H1 (cell line): Measurements from ENCODE around the gene CA5A. TPM values are rescaled to one million over a fixed set of nuclear protein-coding genes. Genes with fewer than 3 reads are reported as not detected.

Experiments used
- GTF2F1 ChIP-seq: IDR thresholded peaks from 2 replicates; pipeline ENCODE4 v1.6.1; 2012; ENCODE audit warnings: low read depth, low read length, improper control_type of control experiment, borderline replicate concordance
- polyA plus RNA-seq, 7 experiments: library from polyadenylated mRNA; depleted of rRNA in 3 of 7; stranded (reverse) in 5 of 7; unstranded in 2 of 7; fragments of >200 nt in 5 of 7; fragments of 200-250 nt in 2 of 7; gene quantifications; 1 replicate in 5 of 7; 2 replicates in 1 of 7; 4 replicates in 1 of 7; pipeline versions ENCODE4 v1.2.1 to v1.2.3, GENCODE V29; 2011 to 2013; ENCODE audit warnings: missing spikeins in 2 of 7, mixed read lengths in 2 of 7
- total RNA-seq: library from RNA; stranded (reverse); fragmentation: NEBNext Ultra II Directional; extraction: Animal tissue kit (Norgen Biotek cat#: 25700); gene quantifications from 2 replicates; pipeline ENCODE4 v1.2.1, GENCODE V29; 2021
- TF ChIP-seq, protein P1 (sequence below), 3 experiments: IDR thresholded peaks; 1 replicate in 2 of 3; 2 replicates in 1 of 3; pipeline versions ENCODE4 v1.5.1 to v1.6.1; 2011; ENCODE audit warnings: low read length in 3 of 3, mild to moderate bottlenecking in 3 of 3, inconsistent platforms in 2 of 3, low read depth in 1 of 3, moderate library complexity in 1 of 3; ENCODE audit not compliant: insufficient read depth in 1 of 3; ENCODE audit errors: control extremely low read depth in 1 of 3
- TF ChIP-seq, protein P2 (sequence below): IDR thresholded peaks from 2 replicates; pipeline ENCODE4 v1.6.1; 2012; ENCODE audit warnings: inconsistent platforms

Gene CA5A
- total and polyA plus RNA-seq, 2 of the 8 experiments (the other 6 are each of a cell fraction or from before 2014, with no cell fraction given), result not detected

DNA sequence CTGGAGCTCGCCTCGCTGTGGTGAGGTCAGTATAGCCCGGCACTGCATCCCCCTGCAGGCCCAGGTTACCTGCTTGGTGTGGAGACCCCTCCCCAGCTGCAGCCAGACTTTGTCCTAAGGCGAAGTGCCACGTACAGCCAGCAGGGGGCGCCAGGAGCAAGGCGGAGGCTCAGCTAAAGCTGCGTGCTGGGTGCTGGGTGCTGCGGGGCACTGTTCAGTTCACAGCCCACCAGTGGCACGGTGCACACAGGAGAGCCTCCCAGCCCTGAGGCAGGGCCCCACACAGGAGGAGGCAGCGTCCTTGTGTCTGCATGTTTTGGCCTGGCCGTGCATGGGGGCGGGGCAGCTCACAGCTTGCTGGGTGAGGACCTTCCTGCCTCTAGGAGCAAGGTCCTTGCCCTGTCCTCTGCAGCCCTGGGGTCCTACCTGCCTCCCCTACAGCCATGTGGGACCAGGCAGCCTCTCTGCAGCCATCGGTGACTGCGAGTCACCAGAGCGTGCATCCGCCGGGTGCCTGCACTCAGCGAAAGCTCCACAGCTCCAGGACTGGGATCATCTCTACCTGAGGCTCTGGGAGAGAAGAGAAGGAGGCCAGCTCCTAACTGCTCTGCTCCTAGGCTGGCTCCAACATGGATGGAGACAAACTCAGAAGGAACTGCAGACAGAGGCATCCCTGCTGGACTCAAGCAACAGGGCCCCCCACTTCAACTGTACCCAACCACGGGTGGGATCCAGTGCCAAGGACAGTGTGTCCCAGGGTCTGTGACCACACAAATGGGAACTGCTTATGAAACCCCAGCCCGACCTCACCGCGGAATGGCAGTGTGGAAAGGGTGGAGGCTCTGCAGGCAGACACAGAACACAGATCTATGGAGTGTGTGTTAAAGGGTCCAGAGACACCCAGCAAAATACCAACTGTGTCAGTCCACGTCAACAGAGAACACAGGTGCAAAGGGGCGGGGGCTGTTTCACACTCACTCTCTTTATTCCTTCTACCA, 86.0 kb downstream of the CA5A start (continued):
- TF ChIP-seq, protein P1, sequence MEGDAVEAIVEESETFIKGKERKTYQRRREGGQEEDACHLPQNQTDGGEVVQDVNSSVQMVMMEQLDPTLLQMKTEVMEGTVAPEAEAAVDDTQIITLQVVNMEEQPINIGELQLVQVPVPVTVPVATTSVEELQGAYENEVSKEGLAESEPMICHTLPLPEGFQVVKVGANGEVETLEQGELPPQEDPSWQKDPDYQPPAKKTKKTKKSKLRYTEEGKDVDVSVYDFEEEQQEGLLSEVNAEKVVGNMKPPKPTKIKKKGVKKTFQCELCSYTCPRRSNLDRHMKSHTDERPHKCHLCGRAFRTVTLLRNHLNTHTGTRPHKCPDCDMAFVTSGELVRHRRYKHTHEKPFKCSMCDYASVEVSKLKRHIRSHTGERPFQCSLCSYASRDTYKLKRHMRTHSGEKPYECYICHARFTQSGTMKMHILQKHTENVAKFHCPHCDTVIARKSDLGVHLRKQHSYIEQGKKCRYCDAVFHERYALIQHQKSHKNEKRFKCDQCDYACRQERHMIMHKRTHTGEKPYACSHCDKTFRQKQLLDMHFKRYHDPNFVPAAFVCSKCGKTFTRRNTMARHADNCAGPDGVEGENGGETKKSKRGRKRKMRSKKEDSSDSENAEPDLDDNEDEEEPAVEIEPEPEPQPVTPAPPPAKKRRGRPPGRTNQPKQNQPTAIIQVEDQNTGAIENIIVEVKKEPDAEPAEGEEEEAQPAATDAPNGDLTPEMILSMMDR (IDR thresholded peaks at IDR 0.05; ENCODE audit: control extremely low read depth in 1 of 3, insufficient read depth in 1 of 3, low read depth in 1 of 3, low read length in 3 of 3), result peak; percentile 95 to 97 (median 97)
- TF ChIP-seq GTF2F1, result no peak
- TF ChIP-seq, protein P2, sequence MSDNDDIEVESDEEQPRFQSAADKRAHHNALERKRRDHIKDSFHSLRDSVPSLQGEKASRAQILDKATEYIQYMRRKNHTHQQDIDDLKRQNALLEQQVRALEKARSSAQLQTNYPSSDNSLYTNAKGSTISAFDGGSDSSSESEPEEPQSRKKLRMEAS, result peak; percentile 32; the same call in 1 of the 2 replicates
